ENCODE data around the gene ERFL. TPM values are rescaled to one million over a fixed set of nuclear protein-coding genes. Genes with fewer than 3 reads are reported as not detected.

The ERFL gene
- total RNA-seq, 1 donor from 2014 or later: not detected

- DNase-seq: no peak
- intact Hi-C loops (cut with micrococcal nuclease): no loop called here
- no peak for TF ChIP-seq CTCF (IDR thresholded peaks at IDR 0.05; ENCODE audit: borderline replicate concordance)
- H3K36me3 ChIP-seq: peaks cover 4% of the 10 kb centered on the region
- no peak overlapping the region for H3K4me3 ChIP-seq
- H3K27me3 ChIP-seq (ENCODE audit: low read depth): peaks cover 82% of the 10 kb centered on the region
- H3K9me3 ChIP-seq (replicated peaks): no peaks in the 10 kb centered on the region
- H3K4me1 ChIP-seq: peaks cover 7% of the 10 kb centered on the region
- no peak overlapping the region for H3K27ac ChIP-seq (replicated peaks)
Observed at GRCh38 chr19:41911889-41912731, 16.1 kb downstream of the ERFL start.

GRCh38 chr19:41910992-41911888, 17.0 kb downstream of the ERFL start:
- Histone ChIP-seq H3K4me3 (no peak overlapping the region), H3K4me1 (peaks cover 7% of the 10 kb centered on the region), H3K27ac (replicated peaks) (no peak overlapping the region), H3K27me3 (ENCODE audit: low read depth) (peaks cover 74% of the 10 kb centered on the region), H3K9me3 (replicated peaks) (no peaks in the 10 kb centered on the region), H3K36me3 (peaks cover 13% of the 10 kb centered on the region)
- TF ChIP-seq CTCF (IDR thresholded peaks at IDR 0.05; ENCODE audit: borderline replicate concordance): no peak
- DNase-seq: no peak
- intact Hi-C loops (cut with micrococcal nuclease): no loop called here

DNA sequence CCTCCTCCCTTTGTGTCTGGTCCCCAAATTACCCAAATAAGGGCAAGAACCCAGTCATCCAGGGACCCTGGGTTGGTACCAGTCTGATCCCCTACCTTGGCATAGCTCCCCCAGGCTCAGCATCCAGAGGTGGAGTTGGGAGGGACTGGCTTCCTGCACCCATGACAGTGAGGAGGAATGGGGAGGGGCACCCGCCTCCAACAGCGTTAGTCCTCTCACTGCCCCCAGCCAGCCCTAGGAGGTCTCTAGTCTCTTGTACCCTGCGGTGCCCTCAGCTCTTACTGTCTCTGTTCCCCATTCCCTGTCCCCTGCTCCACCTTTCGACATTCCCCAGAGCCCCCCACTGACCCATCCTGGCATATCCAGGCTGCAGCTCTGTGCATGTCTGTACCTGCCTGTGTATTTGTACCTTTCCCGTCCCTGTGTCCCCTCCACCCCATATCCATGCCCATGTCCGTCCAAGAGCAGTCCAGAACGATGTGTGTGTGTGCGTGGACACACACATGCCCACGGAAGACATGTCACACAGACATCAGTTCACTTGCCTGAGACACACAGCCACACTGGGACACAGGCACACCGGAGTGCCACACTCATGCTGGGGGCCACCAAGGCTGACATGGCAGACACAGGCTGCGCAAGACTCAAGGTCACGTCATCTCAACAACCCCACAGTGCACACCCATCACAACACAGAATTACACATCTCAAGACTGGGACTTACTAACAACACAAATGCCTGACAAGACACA, 17.8 kb downstream of the ERFL start:
- no peak for DNase-seq
- TF ChIP-seq CTCF (IDR thresholded peaks at IDR 0.05; ENCODE audit: borderline replicate concordance): no peak
- H3K27me3 ChIP-seq (ENCODE audit: low read depth): peaks cover 66% of the 10 kb centered on the region
- H3K4me3 ChIP-seq: no peak overlapping the region
- peaks cover 7% of the 10 kb centered on the region for H3K4me1 ChIP-seq
- no peaks in the 10 kb centered on the region for H3K9me3 ChIP-seq (replicated peaks)
- intact Hi-C loops (cut with micrococcal nuclease): no loop called here
- H3K27ac ChIP-seq (replicated peaks): no peak overlapping the region
- H3K36me3 ChIP-seq: peaks cover 21% of the 10 kb centered on the region

DNA sequence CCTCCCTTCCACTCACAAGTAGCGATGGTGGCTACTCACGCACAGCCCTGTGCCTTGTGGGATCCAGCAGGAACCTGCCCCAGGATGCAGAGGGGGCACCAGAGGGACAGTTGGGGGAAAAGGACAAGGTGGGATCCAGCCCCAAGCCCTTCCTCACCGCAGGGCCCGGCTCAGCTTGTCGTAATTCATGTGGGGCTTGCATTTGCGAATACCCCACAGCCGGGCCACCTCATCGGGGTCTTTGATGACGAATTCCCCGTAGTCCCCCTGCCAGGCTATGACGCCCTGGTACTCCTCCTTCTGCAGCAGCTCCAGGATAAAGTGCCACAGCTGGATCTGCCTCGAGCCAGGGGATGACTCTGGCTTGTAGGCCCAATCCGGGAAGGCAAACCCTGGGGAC, 18.5 kb downstream of the ERFL start:
- intact Hi-C loops (cut with micrococcal nuclease): no loop called here
- H3K27ac ChIP-seq (replicated peaks): no peak overlapping the region
- DNase-seq: no peak
- H3K4me3 ChIP-seq: no peak overlapping the region
- peaks cover 60% of the 10 kb centered on the region for H3K27me3 ChIP-seq (ENCODE audit: low read depth)
- no peak for TF ChIP-seq CTCF (IDR thresholded peaks at IDR 0.05; ENCODE audit: borderline replicate concordance)
- peaks cover 3% of the 10 kb centered on the region for H3K4me1 ChIP-seq
- peaks cover 28% of the 10 kb centered on the region for H3K36me3 ChIP-seq
- H3K9me3 ChIP-seq (replicated peaks): no peaks in the 10 kb centered on the region
